Suppressor macrophage (primary cell): Measurements from ENCODE around the gene TMEM273.

ENCODE experiments used
- DNase-seq, 4 experiments: peaks; one replicate each; pipeline ENCODE4 v3.0.0-alpha.2; 2020 to 2022
- total RNA-seq, 17 experiments: gene quantifications; one replicate each; lab custom pipeline; 2026; ENCODE audit warnings: mixed read lengths in 6 of 17, inconsistent platforms in 3 of 17; lab: John Stamatoyannopoulos, UW

The TMEM273 gene, protein sequence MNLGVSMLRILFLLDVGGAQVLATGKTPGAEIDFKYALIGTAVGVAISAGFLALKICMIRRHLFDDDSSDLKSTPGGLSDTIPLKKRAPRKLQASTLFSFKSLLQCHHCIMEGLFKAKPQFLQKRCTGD
- 1.3 to 23.5 (median 12.4) reads per million in 17 experiments for total RNA-seq

DNA sequence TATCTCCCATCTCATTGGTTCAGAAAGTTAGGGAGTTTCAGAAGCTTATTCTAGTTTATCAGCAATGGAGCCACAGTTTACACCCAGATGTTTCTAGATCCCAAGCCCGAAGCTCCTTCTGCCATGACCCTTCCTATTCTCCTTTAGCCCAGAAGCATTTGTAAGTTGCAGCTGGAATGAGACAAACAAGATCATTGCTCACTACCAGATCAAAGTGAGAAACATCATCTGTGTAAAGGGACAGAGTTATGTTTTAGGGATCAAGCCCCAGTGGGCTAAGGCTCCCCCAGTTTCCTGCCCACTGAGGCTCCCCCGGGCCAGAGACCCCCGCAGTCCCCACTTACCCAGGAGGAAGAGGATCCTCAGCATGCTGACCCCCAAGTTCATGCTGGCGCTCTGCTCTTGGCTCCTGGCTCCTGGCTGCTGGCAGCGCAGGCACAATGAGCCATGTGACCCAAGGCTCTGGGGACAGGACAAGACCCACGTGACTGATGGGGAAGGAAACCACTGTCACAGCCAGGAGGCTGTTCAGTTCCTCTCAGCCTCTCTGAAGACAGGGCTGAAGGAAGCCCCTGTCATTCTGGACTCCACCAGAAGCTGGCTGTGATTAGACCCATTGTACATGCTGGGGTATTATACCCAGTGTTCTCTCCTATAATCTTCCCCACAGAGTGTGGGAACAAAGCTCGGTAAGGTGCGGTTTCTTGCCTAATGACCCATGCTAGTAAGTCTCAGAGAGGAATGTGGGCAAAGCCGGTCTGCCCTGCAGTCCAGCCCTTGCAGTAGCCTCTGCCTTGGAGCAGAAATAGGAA is at the start of gene TMEM273:
TSS of gene TMEM273 (minus strand) at position 442 of the 812 bp plus-strand sequence. CDS start at position 387, 55 bp downstream.
- peak; percentile 75 to 90 (median 87) for DNase-seq

DNA sequence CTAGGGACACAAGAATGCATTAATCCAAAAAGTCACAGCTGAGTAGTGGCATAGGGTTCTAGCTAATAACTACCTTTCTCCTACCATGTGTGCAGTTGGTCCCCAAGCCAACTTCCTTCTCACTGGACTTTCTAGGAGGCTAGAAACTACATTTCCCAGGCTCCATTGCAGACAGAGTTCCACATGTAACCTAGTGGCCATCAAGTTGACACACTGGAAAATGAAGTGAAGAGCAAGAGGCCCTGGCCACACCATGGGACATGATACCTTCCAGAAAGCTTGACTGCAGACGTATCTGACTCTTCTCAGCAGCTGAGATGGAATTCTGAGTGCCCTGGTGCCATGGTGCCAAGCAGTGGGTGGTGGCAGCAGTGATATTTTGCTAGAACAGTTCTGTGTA is 49.8 kb upstream of the TMEM273 start:
- DNase-seq = peak; percentile 13 to 55 (median 43)

DNA sequence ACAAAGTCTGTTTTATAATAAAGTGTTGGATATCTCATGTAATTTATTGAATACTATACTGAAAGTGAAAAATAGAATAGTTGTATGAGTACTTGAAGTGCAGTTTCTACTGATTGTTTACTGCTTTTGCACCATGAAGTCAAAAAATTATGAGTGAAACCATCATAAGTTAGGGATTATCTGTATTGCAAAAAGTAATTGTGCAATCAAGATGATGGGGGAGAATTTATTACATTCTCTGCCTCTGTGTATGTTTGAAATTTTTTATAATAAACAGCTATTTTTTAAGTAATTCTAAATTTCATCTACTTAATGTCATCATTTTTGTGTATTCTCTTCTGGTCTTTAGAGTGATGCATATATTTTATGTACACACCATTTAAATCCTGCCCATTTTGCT is 47.2 kb upstream of the TMEM273 start:
- no peak for DNase-seq

DNA sequence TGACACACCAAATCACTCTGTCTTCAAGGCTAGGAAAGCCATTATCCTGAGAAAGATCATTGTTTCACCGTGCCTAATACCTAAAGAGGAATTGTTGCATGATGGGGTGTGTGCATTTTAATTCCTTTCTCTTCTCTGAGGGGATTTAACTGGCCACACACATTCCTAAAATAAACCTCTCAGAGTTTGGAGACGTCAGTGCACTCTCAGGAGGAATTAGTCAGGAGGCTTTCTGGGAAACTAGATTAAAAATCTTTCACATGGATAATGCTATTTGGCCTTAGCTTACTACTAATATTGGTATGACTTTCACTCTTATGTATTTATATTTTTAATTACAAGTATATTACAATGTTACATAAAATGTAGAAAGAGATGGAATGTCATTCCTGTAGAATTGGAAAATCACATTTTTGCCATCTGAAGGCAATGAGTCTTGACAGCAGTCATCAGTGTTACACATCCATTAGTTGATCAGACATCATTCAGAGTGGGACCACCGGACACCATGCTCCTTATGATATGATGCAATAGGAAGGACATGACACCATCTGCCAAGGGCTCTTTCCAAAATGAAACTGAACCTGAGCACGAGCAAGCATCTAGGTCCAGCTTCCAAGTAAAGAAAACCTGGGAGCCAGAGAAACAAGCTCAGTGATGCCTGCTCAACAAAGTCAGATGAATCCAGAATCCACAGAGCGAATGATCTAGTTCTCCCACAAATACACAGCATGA is 43.1 kb upstream of the TMEM273 start:
- DNase-seq = no peak

DNA sequence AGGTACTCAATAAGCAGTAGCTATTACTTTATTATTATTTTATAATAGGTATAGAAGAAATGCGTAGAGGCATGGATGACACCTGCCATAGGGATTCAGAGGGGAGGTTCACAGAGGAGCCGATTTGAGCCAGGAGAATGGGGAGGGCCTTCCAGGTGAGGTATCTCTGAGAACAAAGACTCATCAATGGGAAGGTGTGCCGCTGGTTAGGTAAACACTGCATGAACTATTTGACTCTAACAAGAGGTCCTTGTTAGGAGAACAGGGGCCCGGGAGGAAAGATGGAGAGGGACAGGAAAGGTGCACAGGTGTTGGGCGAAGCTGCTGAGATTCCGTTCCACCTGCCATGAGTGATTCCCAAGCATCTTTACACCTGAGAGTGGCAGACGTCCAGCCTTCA is 41.8 kb upstream of the TMEM273 start:
- DNase-seq = no peak

DNA sequence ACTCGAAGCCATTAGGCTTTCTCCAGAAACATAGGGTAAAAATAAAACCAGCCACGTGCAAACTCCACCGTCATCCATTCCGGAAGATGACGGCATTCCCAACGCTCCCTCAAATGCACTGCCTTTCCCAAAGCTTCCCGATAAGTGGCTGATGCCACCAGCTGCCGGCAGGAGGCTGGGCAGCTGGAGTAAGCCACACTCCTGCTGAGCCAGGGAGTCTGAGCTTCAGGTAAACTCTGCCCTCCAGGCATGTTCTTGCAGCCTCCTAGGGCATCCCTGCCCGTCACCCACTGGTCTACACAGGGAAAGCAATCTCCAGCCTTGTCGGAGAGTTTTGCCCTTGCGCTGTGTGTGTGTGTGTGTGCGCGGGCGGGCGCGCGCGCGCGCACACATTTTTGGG is 40.5 kb upstream of the TMEM273 start:
- DNase-seq = no peak

DNA sequence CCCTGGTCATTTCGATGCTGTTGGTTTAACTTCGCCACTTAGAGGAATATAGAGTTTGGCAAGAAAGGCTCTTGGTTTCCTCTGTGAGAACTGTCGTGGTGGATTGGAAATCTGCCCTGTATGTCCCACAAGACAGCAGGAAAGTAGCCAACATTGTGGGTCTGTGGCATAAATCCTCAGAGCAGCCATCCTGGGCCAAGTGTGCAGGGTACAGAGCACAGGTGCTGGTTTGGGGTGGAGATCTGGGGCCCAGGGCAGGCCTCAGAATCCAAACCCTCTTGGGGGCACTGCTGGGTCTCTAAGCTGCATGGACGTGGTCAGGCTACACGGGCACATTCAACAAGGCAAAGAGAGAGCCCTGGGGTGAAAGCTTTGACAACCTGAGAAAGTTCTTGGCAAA is 39.2 kb upstream of the TMEM273 start:
- DNase-seq = no peak

DNA sequence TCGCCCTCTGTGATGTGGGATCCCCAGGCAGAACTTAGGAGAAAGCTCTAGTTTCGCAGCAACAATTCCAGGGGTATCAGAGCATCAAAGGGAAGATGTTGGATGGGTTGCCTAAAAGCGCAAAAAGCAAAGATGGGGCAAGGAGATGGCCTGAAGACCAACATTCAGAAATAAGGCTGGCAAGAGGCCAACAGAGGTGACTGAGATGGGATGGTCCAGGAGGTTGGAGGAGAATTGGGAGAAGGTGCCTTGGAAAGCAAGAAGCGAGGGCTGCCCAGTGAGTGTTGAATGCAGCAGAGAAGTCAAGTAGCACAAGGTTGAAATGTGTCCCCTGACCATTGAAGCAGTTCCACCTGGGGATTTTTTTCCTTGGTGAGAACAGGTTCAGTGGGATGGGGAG is 38.4 kb upstream of the TMEM273 start:
- no peak for DNase-seq

DNA sequence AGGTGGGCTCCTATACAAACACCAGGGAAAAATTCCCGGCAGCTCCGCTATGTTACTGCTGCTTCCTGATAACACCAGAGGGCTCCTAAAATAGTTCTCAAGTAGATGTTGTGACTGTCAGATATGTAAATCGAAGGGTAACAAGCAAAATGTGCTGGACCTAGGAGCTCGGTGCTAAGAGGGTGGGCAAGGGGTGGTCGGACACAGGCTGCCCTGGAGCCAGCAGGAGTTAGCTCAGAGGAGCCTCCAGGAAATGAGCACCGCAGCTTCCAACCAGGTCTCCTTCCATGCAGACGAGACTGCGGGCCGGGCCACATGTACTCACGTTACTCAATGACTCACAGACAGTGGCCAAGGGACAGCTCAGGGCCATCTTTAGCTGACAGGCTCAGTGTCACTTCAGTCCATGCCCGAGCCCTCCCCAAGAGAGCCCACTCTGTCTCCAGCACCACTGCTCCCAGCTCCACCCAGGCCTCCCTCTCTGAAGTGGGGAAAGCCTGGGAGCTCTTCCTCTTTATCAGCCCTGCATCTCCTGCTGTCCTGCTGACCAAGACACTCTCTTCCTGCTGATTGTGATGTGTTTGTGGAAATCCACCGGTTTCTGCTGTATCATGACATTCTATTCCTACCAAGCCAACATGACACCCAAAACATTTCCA is 37.2 kb upstream of the TMEM273 start:
- DNase-seq = peak; percentile 50 to 79 (median 70)

DNA sequence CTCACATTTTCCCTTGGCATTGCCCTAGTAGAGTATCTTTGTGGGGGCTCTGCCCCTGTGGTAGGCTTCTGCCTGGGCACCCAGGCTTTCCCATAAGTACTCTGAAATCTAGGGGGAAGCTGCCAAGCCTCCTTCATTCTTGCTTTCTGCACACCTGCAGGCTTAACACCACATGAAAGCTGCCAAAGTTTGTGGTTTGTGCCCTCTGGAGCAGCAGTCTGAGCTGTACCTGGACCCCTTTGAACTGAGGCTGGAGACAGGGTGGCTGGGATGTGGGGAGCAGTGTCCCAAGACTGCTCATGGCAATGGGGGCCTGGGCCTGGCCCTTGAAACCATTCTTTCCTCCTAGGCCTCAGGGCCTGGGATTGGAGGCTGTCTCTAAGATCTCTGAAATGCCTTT is 35.0 kb upstream of the TMEM273 start:
- no peak for DNase-seq

DNA sequence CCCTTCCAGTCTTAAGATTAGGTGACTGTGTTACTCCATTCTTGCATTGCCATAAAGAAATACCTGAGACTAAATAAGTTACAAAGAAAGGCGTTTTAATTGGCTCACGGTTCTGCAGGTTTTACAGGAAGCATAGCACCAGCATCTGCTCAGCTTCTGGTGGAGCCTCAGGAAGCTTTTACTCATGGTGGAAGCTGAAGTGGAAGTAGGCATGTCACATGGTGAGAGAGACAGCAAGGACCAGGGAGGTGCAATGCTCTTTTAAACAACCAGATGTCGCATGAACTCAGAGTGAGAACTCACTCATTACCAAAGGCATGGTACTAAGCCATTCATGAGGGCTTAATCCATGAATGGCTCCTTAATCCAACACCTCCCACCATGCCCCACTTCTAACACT is 34.0 kb upstream of the TMEM273 start:
- DNase-seq = no peak

DNA sequence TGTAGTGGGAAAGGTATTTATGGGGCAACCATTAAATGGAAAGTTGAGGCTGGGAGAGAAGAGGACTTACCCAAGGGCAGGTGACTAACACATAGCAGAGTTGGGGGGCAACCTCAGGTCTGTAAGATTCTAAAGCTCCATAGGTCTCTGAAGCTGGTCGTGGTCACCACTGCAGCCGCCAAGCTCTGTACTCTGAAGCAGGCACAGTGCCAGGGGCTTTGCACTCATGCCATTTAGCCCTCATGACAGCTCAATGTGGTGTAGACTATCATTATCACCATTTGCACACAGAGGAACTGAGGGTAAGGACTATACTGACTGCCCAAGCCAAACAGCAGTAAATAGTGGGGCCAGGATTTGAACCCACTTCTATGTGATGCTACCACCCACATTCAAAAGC is 32.5 kb upstream of the TMEM273 start:
- DNase-seq = no peak

DNA sequence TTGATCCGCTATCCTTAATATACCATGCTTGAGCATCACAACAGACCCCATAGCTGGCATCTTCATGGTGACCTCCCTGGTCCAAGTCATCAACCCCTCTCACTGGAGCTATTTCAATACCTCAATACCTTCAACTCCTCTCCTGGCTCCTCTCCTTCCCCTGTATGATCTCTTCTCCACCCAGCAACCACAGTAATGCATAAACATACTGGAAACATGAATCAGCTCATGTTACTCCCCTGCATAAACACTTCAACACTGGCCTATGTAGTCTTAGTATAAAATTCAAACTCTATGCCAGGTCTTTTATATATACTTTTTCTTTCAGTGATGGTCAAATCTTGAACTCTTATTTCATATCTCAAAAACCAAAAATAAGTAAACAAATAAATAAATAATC is 31.8 kb upstream of the TMEM273 start:
- no peak for DNase-seq

DNA sequence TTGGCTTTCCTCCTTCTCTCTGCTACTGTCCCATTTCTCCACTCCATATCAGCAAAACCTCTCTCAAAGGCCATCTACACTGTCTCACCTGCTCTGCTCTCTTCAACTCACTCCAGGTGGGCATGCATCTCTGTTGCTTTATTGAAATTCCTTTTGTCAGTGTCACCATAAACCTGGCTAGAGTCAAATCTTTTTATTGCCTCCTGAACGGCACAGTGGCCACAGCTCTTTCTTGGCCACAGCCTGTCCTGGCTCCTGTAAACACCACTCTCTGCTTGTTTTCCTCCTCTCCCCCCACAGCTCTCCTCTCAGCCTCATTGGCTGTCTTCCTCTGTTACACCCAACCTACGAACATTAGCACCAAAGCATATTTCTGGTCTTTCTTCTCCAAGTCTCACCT is 31.1 kb upstream of the TMEM273 start:
- DNase-seq = no peak

DNA sequence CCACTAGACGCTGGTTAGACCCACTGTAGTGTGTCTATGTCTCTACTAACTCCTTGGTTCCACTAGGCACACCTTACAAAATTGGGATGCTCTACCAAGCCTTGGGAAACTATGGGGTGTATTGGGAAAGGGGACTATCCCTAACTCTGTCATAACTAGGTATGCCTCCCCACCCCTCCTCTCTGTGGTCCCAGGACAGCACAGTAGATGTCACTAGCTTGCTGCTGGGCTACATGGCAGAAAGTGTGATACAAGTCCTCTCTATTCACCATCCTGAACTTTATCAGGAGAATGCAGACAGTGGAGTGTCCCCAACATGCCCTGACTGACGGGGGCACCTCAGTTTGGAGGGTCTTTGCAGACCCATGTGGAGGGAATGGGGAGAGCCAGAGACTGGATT is 30.3 kb upstream of the TMEM273 start:
- no peak for DNase-seq

DNA sequence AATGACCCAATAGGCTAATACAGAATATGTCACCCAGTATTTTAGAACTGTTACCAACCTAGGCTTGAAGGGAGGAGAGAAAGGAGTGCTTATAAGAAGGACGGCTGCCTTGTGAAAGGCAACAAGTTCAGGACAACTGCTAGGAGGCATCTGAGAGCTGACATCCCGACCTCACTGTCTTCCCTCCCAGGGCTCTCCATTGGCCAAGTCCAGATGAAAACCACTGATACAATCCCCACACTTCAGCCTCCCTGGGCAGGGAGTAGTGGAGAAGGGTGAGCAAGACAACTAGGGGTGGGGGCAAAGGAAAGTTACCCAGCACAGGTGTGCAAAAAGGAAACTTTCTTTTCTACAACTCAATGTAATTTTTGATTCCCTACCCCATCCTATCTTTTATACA is 29.5 kb upstream of the TMEM273 start:
- DNase-seq = no peak

DNA sequence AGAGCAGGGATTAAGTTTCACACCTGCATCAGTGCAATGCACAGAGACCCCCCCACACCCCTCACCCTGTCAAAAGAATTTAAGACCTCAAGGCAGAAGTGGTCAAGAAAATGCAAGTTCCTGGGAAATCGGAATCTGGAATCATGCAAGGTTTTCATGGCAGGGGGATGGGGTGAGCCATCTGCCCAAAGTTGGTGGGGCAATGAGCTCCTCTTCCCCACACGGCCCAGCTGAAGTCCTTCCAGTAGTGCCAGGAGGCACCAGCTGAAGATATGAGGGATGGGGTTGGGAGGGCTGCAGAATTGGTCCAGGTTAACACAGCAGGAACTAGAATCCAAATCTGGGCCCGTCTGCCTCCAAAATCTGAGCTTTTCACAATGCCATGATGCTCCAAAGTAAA is 25.0 kb upstream of the TMEM273 start:
- no peak for DNase-seq

DNA sequence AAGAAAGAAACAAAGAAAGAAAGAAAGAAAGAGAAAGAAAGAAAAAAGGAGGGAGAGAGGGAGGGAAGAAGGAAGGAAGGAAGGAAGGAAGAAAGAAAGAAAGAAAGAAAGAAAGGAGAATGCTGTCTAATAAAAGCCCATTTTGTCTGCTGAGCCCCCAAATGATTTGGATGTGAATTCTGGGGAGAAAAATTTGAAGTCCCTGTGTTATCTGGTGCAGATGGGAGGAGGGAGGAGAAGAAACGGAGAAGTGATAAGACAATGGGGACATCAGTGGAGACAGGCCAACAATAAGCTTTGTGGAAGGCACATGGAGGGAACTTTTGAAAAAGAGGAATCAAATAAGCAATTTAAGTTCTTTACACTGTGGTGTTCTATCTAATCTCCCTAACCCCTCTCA is 24.6 kb upstream of the TMEM273 start:
- DNase-seq = peak in 1 of 4 experiments; percentile 28

DNA sequence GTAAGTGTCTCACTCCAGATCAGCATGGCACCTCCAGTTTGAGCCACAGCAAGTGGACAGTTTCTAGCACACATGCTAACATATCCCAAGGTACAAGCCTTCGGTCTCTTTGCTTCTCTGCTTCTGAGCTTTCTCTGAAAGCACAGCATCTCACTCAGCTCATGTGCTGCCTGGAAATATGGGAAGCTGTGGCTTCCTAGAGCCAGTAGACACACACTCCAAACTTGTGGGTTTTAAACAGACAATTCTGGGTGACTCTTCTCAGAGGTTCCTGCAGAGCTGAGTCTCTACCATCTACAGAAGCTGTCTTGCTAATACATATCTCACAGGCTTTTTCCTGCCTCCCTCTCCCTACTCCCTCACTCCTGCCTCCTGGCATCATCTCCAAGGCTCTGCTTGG is 23.9 kb upstream of the TMEM273 start:
- peak; percentile 13 to 63 (median 49) for DNase-seq

DNA sequence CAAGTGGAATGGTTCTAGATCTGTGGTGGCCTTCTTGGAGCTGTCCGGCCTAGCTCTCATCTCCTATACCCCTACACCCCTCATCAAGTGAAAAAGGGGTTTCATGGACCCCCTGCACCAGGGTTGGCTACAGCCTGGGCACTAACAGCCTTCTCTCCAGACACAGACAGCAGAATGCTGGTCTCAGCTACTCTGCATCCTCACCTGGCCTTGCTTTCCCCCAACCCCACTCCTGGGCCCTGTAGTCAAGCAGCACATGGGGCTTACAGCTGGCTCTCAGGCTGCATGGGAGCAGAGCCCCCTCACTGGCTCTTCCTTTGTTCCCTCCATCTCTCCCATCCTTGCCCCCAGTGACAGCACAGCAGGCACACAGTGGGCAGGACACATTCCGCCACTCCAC is 20.8 kb upstream of the TMEM273 start:
- no peak for DNase-seq

DNA sequence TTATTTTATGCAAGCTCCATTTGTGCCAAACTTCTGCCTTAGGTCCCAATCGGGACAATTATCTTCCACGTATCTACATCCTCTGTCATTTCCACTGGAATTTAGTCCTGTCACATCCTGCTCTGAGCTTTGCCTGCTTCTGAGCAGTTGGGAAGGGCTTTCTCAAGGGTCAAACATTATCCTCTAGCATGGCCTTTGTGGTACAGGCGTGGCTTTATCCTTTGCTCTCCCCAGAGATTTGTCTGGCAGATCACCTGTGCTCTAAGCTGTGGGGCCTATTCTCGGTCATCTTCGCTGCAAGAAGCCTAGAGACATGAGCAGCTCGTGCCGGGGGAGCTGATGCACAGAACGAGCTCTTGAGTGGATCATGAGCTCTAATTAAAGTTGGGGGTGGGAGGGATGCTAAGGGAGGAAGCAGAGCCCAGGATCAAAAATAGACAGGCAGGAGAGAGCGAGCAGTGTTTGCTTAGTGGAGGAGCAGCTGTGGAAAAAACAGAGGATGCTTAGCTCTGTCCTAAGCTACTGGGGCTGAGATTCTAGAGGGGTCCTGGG is 19.8 kb upstream of the TMEM273 start:
- no peak for DNase-seq

DNA sequence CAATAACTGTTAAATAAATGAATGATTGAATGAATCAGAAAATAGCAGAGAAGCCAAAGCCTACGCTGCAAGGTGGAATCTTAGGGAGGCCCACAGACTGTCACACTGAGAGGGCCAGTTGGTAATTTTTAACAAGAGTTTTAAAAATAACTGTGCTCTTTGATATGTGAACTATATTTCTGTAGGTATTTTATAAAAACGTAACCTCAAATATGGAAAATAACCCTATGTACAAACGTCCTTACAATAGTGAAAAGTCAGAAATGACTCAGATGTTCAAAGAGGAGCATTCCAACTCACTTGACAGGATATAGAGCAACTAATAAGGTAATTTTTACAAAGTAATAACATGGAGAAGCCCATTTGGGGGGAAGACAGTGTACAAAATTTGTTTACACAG is 18.9 kb upstream of the TMEM273 start:
- no peak for DNase-seq

DNA sequence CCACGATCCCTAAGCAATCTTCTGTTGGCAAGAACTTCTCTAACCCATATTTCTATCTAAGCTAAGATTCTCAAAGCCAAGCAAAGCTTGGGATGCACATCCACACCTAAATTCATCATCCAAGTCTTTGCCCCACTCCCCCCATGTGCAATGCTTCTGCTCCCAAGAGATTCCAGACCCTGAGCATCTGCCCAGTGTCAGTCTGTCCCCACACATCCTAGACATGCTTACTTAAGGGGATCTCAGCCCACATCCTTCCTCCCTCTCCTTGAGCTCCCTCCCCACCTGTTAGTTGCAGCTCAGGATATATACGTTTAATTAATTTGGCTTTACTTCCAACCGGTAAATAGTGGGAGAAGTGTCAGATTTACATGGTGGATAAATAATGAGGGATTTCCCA is 17.0 kb upstream of the TMEM273 start:
- DNase-seq = no peak
